HAP-1 (cell line): ENCODE results near the gene SLC45A2.
"Not testable (repeated sequence)": the region's sequence is repeated elsewhere in the genome, so short reads cannot be mapped to it uniquely, and the experiment has no call there.

Experiments used
- DNase-seq, 2 experiments: peaks; one replicate each; pipeline ENCODE4 v3.0.0-alpha.2; 2016 to 2020; ENCODE audit warnings: low spot score in 2 of 2
- H3K27me3 ChIP-seq: fragments of 250-450 bp; sonication (Bioruptor Pico); 2 replicates; pipeline ENCODE4 v1.5.1; 2020; ENCODE audit warnings: low read depth, mild to moderate bottlenecking, moderate library complexity
- H3K36me3 ChIP-seq: fragments of 250-450 bp; sonication (Bioruptor Pico); replicated peaks from 2 replicates; pipeline ENCODE4 v1.5.1; 2020; ENCODE audit warnings: mild to moderate bottlenecking
- H3K4me1 ChIP-seq: fragments of 250-450 bp; sonication (Bioruptor Pico); 2 replicates; pipeline ENCODE4 v1.5.1; 2020; ENCODE audit warnings: mild to moderate bottlenecking
- H3K4me3 ChIP-seq: fragments of 250-450 bp; sonication (Bioruptor Pico); 2 replicates; pipeline ENCODE4 v1.5.1; 2020; ENCODE audit warnings: mild to moderate bottlenecking, moderate library complexity
- H3K9me3 ChIP-seq: fragments of 250-450 bp; sonication (Bioruptor Pico); 2 replicates; pipeline ENCODE4 v1.5.1; 2020; ENCODE audit warnings: mild to moderate bottlenecking, moderate library complexity
- in situ Hi-C: fragments of 300-500 bp; cut with MboI; formaldehyde crosslinking; loops from 3 replicates; pipeline ENCODE4 v1.14.3; 2020; ENCODE audit warnings: low sequenced_read_pairs, inconsistent platforms, mixed read lengths

Gene SLC45A2

DNA sequence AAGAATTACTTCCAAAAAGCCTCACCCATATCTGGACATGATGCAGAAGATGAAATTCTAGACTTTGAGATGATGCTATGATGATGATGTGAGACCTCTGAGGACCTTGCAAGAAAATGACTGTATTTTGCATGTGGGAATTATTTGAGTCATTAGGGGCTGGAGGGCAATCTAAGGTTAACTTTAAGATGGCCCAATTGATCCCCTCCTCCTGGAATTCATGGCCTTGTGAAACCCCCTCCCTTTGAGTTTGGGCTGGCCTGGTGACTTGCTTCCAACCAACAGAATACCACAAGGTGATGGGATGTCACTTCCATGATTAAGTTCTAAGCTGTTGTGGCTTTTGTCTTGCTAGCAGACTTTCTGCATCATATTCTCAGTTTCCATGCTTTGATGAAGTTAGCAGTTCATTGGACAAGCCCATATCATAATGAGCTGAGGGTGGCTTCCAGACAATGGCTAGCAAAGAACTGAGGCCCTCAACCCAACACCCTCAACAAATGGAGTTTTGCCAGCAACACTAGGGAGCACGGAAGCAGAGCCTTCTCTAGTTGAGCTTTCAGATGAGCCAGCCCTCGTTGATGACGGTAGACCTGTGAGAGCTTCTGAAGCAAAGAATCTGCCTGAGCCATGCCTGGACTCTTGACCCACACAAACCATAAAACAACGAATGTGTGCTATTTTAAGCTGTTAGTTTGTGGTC is 30.8 kb upstream of the SLC45A2 start:
- no peaks in the 10 kb centered on the region for H3K4me1 ChIP-seq
- no peaks in the 10 kb centered on the region for H3K9me3 ChIP-seq
- no peak overlapping the region for H3K4me3 ChIP-seq
- H3K36me3 ChIP-seq: no peaks in the 10 kb centered on the region
- in situ Hi-C loops: no loop called here
- H3K27me3 ChIP-seq: no peaks in the 10 kb centered on the region
- DNase-seq: no peak

DNA sequence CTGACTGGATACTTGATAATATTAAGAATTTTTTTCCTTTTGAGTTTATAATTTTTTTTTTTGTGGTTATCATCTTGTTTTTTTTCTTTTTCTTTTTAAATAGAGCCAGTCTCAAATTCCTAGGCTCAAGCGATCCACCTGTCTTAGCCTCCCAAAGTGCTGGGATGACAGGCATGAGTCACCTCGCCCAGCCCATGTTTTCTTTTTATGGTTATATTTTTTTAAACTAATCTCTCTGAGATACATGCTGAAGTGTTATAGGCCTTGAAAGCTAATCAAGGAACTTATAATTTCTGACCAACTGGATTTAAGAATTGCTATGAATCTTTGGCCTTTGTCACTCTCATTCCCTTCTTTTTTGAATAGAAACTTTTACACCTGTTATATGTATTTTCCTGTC is 30.1 kb upstream of the SLC45A2 start:
- DNase-seq: no peak
- in situ Hi-C loops: no loop called here
- Histone ChIP-seq H3K36me3 (no peaks in the 10 kb centered on the region), H3K4me1 (no peaks in the 10 kb centered on the region), H3K9me3 (no peaks in the 10 kb centered on the region), H3K4me3 (no peak overlapping the region), H3K27me3 (no peaks in the 10 kb centered on the region)

DNA sequence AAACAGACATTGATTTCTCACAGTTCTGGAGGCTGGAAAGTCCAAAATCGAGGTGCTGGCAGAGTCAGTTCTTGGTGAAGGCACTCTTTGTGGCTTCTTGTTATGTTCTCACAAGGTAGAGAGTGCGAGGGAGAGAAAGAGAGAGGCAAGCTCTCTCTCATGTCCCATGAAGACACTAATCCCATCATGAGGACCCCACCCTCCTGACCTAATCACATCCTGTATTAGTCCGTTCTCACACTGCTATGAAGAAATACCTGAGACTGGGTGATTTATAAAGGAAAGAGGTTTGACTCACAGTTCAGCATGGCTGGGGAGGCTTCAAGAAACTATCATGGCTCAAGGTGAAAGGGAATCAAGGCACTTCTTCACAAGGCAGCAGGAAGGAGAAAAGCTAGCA is 29.1 kb upstream of the SLC45A2 start:
- H3K27me3 ChIP-seq: no peaks in the 10 kb centered on the region
- in situ Hi-C loops: no loop called here

DNA sequence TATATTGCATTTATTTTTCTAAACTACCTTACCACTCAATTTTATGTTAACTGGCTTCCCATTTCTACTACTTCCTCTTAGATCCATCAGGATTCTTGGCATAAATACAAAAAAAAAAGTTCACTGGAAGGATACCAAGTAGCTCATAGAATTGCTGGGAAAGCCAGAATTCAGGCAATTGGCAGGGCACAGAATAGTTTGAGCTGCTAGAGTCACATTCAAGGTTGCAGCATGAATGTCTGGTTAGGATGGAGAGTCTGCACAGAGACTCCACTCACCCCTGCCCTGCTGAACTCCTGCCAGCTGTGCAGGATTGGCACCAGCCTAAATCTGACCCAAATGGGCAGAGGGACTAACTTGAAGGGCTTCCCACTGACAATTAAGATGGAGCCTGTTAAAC is 28.3 kb upstream of the SLC45A2 start:
- Histone ChIP-seq H3K4me1 (peaks cover 8% of the 10 kb centered on the region), H3K27me3 (no peaks in the 10 kb centered on the region), H3K9me3 (no peaks in the 10 kb centered on the region), H3K4me3 (no peak overlapping the region), H3K36me3 (no peaks in the 10 kb centered on the region)
- no peak for DNase-seq
- in situ Hi-C loops: no loop called here

More for the DNA sequence above, 29.1 kb upstream of the SLC45A2 start:
- Histone ChIP-seq H3K9me3 (no peaks in the 10 kb centered on the region), H3K36me3 (no peaks in the 10 kb centered on the region), H3K4me1 (peaks cover 8% of the 10 kb centered on the region), H3K4me3 (no peak overlapping the region)
- DNase-seq: no peak

DNA sequence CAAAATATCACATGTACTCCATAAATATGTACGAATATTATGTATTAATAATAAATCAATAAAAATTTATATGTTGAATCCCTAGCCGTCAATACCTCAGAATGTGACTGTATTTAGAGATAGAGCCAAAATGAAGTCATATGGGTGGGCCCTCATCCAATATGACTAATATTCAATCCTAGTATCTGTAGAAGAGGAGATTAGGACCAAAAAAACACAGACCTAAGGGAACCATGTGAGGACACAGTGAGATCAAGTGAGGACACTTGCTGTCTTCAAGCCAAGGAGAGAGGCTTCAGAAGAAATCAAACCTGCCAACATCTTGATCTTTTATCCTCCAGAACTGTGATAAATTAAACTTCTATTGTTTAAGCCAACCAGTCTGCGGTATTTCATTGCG is 27.0 kb upstream of the SLC45A2 start:
- Histone ChIP-seq H3K36me3 (no peaks in the 10 kb centered on the region), H3K27me3 (no peaks in the 10 kb centered on the region), H3K4me3 (no peak overlapping the region), H3K4me1 (peaks cover 12% of the 10 kb centered on the region), H3K9me3 (no peaks in the 10 kb centered on the region)
- in situ Hi-C loops: no loop called here
- DNase-seq: no peak

DNA sequence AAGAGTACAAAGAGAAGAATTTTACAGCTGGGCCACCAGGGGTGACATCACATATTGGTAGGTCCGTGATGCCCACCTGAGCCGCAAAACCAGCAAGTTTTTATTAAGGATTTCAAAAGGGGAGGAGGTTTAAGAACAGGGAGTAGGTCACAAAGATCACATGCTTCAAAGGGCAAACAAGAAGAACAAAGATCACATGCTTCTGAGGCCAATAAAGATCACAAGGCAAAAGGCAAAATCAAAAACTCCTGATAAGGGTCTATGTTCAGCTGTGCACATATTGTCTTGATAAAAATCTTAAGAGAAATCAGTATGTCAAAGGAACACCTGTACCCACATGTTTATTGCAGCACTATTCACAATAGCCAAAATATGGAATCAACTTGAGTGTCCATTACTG is 25.7 kb upstream of the SLC45A2 start:
- H3K9me3 ChIP-seq, H3K4me3 ChIP-seq, H3K36me3 ChIP-seq, H3K27me3 ChIP-seq, in situ Hi-C loops, DNase-seq: not testable (repeated sequence)
- H3K4me1 ChIP-seq: peaks cover 12% of the 10 kb centered on the region

DNA sequence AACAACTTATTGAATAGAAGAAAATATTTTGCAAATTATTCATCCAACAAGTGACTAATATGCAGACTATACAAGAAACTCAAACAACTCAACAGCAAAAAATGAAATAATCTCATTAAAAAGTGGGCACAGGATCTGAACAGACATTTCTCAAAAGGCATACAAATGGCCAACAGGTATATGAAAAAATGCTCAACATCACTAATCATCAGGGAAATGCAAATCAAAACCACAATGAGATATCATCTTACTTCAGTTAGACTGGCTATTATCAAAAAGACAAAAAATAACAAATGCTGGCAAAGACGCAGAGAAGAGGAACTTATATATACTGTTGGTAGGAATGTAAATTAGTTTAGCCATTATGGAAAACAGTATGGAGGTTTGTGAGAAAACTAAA is 25.1 kb upstream of the SLC45A2 start:
- Histone ChIP-seq H3K36me3 (no peaks in the 10 kb centered on the region), H3K4me1 (peaks cover 12% of the 10 kb centered on the region), H3K4me3 (no peak overlapping the region), H3K9me3 (no peaks in the 10 kb centered on the region), H3K27me3 (no peaks in the 10 kb centered on the region)
- no peak for DNase-seq
- in situ Hi-C loops: no loop called here

DNA sequence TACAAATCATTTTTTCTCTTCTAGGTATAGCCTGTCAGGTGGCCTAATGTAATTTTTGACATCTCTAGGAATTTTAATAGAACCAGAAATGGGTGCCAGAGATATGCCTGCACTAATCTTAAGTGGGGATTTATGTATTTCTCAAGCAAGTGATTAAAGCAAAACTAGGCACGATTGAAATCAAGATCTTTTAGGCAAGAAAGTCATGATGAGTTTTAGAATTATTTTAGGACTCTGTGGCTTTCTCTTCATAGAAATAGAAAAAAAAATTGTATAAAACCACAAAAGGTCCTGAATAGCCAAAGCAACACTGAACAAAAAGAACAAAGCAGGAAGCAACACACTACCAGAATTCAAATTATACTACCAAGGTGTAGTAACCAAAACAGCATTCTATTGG is 24.3 kb upstream of the SLC45A2 start:
- Histone ChIP-seq H3K9me3 (no peaks in the 10 kb centered on the region), H3K4me1 (peaks cover 12% of the 10 kb centered on the region), H3K4me3 (peak overlapping the region; percentile 75), H3K36me3 (no peaks in the 10 kb centered on the region), H3K27me3 (no peaks in the 10 kb centered on the region)
- no peak for DNase-seq
- in situ Hi-C loops: no loop called here

DNA sequence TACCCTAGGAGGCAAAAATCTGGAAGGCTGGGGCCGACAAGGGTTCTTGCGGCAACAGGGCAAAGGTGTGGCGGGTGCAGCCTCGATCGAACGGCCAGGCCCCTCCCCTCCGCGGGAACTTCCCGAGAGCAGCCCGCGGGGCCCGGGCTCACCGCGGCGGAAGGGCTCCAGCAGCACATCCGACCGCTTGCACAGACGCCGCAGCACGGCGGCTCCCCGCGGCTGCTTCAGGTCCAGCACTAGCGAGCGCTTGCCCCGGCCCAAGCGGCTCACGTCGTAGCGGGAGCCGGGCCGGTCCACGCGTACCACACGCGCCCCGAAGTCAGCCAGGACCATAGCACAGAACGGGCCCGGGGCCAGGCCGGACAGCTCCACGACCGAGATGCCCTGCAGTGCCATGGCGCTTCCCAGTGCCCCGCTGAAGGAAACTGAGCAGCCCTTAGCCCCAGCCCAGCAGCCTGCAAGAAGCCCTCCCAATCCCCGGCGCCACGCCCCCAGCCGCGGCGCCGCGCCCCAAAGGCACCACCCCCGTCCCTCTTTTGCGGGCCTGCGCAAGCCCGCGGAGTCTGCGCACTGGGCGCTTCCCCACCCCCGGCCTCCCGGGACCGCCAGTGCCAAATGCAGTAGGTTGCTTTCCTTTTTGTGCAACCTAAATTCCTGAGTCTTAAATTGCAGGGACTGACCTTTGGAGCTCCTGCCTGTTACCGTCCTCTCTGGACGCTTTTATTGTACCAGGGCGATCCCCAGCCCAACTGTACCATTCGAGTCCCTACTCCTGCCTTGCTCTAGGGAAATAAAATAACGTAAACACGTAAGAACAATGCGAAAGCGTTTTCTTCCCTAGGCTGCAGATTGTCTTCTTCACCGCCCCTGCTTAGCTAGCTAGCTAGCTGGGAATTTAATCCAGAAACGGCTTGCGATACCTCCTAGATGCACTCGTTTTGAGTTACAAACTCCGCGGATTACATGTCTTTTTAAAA is 23.4 kb upstream of the SLC45A2 start, which contains the start of gene AMACR:
Gene AMACR, minus strand, starts transcription at position 430 of the 980 bp plus-strand sequence. Its CDS starts 31 bp downstream, at position 399.
- Histone ChIP-seq H3K27me3 (no peaks in the 10 kb centered on the region), H3K36me3 (no peaks in the 10 kb centered on the region), H3K4me1 (peaks cover 12% of the 10 kb centered on the region), H3K9me3 (no peaks in the 10 kb centered on the region), H3K4me3 (peak within 1 kb of the TSS; percentile 75)
- in situ Hi-C loops: no loop called here
- DNase-seq: peak; percentile 93 to 97

DNA sequence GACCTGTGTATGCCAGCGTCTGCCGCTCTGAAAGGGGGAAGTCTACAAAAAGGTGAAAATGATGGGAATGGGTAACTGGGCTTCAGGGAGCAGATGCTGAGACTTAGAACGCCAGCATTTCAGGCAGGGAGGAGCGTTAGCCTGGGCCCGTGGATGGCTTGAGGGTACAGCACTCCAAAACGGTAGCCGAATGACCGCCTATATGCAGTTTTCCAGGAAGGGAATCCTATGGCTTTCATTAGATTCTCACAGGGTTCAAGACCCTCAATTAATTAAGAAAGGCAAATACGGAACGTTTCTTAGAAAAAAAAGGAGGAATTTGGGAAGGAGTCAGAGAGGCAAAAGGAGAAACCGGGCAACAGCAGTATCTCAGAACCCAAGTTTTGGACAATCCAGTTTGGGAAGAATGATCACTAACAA is 22.7 kb upstream of the SLC45A2 start:
- no peaks in the 10 kb centered on the region for H3K27me3 ChIP-seq
- no peaks in the 10 kb centered on the region for H3K9me3 ChIP-seq
- DNase-seq: peak; percentile 10 to 12
- H3K4me1 ChIP-seq: peaks cover 12% of the 10 kb centered on the region
- H3K4me3 ChIP-seq: peak overlapping the region; percentile 75
- in situ Hi-C loops: no loop called here
- no peaks in the 10 kb centered on the region for H3K36me3 ChIP-seq

DNA sequence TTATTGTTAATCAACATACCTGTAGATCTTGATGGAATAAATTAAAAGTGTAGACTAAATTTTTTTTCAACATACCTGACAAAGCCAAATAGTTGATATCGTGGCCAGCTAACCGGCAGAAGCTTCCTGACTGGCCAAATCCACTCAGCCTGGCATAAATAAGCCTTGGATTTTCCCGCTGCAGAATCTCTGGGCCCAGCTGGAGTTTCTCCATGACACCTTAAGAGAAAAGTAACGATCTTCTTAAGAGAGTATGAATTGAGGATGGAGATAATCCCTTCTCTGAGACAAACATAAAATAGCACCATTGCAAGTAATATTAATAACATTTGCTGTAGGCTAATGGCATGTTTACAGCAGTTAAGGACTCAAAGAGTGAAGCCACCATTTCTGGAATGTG is 21.2 kb upstream of the SLC45A2 start:
- in situ Hi-C loops: no loop called here
- H3K9me3 ChIP-seq: no peaks in the 10 kb centered on the region
- H3K4me3 ChIP-seq: no peak overlapping the region
- no peaks in the 10 kb centered on the region for H3K27me3 ChIP-seq
- no peaks in the 10 kb centered on the region for H3K36me3 ChIP-seq
- no peak for DNase-seq
- H3K4me1 ChIP-seq: peaks cover 12% of the 10 kb centered on the region

DNA sequence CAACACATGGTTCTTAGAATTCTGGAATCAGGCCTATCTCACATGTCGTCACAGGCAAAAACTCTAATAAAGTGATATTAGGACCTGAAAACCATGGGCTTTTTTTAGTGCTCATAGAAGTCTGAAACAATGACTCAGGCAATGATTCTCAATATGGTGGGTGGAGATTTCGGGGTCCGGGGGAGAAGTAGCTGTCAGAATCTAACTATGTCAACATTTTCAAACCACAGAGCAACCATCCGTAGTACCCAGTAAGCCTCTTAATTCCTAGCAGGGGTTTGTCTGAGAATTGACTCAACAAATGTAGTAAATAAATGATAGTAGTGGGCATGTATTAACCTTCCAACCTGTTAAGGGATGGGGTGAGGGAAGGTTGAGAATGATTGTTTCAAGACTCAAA is 20.7 kb upstream of the SLC45A2 start:
- Histone ChIP-seq H3K4me3 (no peak overlapping the region), H3K27me3 (no peaks in the 10 kb centered on the region), H3K36me3 (no peaks in the 10 kb centered on the region), H3K4me1 (peaks cover 12% of the 10 kb centered on the region), H3K9me3 (no peaks in the 10 kb centered on the region)
- no peak for DNase-seq
- in situ Hi-C loops: no loop called here

DNA sequence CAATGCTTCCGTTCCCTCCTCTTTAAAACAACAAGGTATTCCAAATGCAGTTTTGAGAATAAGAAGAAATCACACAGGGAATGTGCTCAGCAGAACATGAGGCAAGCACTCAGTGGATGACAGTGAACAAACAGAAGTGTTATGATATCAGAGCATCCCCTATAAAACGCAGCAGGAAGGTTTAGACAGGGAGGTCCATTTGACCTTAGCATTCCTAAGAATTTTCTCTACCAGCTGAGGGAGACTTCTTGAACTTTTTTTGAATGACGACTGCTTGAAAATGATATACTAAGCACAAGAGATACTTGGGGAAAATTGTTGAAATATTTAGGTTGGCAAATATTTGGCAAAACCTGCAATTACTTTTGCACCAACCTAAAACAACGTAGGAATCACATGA is 19.4 kb upstream of the SLC45A2 start:
- Histone ChIP-seq H3K27me3 (no peaks in the 10 kb centered on the region), H3K4me3 (no peak overlapping the region), H3K9me3 (no peaks in the 10 kb centered on the region), H3K4me1 (peaks cover 7% of the 10 kb centered on the region), H3K36me3 (no peaks in the 10 kb centered on the region)
- no peak for DNase-seq
- in situ Hi-C loops: no loop called here
